GM18499 (cell line): ENCODE results near the gene CSK.

Experiments
- ATAC-seq: cut with Tn5 transposase; IDR thresholded peaks from one replicate; pipeline ENCODE4 v1.9.1; 2021; ENCODE audit warnings: moderate number of reproducible peaks; ENCODE audit not compliant: insufficient read depth, unreplicated experiment

Gene CSK

DNA sequence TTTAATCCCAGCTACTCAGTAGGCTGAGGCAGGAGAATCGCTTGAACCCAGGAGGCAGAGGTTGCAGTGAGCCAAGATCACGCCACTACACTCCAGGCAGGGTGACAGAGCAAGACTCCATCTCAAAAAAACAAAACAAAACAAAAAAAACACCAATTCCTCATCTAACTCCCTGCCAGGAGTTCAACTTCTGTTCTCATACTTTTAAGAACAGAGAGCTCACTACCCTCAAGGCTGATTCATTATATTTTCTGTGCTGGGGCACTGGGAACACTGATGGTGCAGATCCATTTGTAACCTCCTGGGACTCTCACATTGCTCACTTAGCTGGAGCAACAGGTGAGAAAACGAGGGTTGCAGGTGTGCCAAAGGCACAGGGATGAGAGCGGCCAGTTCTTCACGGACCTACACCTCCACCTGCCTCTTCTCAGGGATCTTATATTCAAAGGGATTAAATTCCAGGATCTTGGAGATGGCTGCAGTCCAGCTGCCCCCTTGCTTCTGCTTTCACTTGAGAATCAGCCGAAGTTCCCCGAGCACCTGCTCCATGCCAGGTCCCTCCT is 12.3 kb upstream of the CSK start:
- ATAC-seq = no peak

DNA sequence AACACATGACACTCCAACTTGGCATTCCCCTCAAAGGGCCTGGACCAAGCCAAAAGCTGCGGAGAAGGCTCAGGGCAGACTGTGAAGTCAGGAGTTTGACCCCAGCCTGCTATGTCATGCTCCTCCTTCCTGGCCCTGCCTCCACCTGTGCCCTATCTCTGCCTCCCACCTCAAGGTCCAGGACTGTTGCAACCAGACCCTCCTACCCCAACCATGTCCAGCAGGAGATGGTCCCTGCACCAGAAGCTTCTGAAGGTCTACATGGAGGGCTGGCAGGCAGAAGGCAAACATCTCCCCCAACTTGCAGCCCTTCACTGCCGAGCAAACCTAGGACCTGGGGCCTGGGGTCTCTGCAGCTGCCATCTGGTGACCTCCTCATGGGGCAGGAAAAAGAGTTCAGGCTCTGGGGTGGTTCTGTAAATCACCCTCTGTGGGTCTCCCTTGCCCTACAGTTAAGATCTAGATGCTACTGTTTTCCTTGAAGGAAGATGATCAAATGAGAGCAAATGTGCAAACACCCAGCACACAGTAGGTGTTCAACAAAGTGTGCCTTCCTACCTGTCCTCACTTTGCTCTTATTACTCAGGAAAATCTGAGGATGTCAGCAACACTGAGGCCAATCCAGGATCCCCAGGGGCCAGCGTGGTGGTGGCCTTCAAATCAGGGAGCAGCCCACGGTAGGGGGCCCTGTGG is 11.5 kb upstream of the CSK start:
- no peak for ATAC-seq

DNA sequence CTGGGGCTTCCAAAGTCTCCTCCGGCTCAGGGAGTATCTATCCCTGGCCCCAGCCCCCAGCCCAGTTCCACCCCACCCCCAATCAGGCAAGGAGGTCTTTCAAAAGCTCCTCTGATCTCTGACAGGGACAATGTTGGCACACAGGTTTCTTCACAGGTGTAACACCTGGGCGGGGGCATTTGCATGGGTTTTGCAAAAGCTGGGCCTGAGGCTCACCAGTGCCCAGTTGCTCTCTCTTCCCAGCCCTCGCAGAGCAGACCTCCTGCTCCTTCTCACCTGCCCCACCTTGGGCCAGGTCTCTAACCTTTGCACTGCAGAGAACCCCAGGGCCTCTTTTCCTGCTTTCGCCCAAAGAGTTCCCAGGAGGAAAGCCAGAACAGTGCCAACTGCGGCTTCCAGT is 8.6 kb upstream of the CSK start:
- ATAC-seq = no peak

DNA sequence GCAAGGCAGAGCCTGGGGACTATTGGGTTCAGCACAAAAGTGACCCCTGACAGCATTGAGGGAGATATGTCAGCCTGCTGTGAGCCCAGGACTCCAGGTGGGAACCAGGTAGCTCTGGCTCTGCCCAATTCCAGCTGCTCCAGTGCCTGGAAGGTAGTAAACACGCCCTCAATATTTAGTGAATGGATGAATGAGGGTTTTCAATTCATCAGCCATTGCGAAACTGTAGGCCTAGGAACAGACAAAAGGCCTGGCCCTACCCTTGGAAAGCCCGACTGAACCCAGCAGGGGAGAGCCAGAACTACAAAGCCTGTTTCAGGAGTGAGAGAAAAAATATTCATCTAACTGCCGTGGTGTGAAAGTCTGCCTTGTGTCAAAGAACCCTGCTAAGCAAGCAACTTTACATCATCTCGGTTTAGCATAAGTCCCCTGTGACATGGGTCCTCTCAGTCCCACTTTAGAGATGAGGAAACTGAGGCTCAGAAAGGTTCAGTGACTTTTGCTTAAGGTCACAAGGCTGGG is 8.1 kb upstream of the CSK start:
- no peak for ATAC-seq

DNA sequence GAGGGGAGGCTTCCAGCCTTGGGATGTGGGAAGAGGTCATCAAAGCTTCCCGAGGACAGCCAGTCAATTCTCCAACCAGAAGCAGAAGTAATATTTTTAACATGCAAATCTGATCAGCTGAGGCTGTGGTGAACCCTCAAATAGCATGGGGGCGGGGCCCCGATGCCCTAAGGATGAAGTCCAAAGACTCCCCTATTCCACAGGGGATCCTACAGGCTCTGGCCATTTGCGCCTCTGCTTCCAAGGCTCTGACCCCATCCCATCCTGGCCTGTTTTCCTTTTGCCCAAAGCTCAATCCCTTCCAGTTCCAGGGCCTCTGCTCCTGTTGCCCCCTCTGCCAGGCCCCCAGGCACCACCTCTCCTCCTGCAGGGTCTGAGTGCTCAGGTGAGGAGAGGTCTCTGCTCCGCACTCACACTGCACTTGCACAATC is 6.7 kb upstream of the CSK start:
- no peak for ATAC-seq

DNA sequence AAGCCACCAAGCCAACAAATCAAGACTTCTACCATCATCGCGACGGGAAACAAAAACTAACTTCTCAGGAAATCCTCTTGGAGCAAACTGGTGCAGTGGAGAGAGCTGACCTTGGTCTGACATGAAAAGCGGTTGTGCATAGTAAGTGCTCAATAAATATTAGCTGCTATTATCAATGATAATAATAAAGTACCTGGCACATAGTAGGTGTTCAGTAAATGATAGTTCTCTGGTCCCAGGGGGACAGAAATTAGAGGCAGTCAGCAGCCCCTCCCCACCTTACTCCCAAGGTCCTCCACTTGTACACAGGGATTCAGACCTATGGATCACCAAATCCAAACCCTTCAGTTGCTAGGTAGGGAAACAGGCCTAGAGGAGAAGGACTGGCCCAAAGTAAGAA is 6.0 kb upstream of the CSK start:
- ATAC-seq = no peak

DNA sequence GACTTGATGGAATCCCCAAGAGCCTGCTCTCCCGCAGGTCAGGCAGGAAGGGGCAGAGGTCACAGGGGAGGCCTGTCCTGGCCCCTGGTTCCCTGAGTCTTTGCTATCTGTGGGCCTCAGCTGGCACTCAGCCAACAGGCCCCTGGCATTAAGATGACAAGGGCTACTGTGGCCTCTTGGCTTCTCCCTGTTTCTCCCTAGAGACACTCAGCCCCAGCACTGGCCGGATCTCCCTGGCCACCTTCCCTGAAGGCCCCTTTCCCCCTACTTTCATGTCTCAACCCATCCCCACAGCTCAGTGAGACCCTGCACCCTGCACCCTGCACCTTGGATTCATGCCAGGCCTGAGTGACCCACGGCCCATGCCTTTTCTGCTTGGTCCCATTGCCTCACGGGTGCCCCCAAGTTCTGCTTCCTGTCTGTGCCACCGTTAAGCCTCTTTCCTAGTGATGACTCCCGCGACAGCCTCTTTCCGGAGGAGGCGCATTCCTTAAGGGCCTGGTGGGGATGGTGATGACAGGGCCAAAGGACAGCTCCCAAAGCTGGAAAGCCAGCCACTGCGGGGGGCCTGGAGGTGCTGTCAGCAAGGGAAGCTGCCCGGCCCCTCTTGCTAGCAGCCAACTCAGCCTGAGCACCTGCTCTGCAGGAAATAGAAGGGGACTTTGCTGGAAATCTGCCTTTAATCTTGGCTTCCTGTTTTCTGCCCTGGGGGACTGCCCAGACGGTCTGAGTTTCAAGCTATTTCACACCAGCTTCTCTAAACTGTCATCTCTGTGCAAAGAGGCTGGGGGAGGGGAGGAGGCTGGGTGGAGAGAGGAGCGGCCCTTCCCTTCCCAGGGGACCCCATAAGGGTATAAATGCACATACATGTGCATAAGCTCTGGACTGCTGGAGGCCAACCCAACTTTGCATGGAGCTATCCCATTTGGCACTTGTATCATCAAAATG is 4.8 kb upstream of the CSK start:
- no peak for ATAC-seq

DNA sequence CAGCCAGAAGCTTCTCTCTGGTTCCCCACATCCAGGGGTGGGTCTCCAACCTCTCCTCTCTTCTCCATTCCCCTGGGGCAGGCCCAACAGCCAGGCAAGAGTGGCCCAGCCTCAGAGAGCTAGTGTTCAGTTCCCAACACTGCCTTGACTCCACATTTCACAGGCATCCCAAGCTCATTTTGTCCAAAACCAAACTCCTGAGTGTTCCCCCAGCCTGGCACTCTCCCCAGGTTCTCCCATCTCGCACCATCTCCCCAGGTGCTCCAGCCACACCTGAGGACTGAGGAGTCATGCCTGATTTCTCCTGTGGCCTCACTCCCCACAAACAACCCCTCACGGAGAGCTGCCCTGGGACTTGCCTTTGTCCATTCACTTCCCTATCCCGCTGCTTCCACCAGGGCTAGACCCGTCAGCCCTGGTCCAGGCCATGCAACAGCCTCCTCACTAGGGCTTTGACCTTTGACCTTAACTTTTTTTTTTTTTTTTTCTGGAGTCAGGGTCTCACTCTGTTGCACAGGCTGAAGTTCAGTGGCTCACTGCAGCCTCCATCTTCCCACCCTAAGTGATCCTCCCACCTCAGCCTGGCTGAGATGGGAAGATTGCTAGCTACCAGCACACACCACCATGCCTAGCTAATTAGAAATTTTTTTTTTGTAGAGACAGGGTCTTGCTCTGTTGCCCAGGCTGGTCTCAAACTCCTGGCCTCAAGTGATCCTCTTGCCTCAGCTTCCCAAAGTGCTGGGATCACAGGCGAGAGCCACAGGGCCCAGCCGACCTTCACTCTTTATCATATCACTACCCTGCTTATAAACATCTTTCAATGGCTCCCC is 3.9 kb upstream of the CSK start:
- ATAC-seq = no peak

DNA sequence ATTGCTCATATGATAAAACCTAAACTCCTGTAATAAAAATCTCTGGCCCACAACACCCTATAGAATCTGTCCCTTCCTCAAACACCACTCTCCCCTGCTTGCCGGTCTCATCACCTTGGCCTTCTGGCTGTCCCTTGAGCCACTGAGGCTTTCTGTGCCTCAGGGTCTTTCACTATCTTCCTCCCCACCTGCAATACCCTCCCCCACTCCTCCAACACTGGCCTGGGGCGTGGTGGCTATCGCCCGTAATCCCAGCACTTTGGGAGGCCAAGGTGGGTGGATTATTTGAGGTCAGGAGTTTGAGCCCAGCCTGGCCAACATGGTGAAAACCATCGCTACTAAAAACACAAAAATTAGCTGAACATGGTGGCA is 3.3 kb upstream of the CSK start:
- no peak for ATAC-seq

DNA sequence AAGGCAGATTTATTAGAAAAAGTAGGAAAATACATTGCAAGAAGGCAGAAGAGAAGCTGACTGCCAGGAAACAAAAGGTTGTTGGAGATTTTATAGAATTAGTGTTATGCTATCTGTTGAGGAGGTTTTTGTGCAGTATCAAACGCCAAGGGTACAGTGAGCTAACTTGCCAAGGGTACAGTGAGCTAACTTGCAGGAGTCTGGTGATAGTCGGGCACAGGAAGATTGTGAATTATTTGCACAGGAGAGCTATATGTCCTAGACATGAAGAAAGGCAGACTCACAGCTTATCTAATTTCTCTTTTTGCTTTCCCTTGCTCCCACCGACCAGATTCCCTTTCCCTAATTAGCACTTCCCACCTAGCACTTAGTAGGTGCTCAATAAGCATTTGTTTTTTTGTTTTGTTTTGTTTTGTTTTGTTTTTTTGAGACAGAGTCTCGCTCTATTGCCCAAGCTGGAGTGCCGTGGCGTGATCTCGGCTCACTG is 2.7 kb upstream of the CSK start:
- ATAC-seq = no peak

DNA sequence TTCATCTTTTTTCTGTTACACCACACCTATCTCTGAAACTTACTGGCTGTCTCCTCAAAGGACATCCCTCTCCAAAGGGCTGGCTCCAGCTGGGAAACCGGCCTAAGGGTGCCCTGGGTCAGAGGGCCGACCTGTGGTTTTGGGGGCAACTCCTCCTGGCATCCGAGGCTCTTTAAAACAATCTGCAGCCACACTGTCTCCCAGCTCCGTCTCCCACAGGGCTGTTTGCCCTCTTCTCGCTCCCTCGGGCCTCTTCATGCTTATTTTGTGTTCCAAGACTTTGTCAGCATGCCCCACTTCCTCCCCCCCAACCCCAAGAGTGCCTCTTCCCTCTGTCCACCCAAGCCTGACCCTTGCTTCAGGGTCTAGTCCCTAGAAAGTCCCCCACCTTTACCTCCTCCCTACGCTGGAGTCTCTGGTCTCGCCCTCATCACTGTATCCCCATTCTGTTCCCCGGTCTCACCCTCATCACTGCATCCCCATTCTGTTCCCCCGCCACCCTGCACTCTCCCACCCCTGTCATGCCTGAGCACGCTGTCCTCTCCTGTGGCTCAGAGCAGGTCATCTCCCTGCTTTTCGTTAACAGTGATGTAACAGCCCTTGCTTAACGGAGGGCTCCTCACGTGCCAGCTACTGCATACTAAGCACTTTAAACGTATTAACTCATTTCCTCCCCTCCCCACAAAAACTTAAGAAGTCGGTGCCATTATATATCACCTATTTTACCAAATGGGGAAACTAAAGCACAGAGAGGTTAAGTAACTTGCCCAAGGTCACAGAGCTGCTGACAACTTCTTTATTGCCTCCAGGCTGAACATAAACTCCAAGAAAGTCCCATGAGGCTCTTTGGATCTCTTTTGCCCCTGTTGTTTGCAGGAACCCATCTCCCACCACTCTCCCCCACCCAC is 1.1 kb upstream of the CSK start:
- ATAC-seq = no peak

DNA sequence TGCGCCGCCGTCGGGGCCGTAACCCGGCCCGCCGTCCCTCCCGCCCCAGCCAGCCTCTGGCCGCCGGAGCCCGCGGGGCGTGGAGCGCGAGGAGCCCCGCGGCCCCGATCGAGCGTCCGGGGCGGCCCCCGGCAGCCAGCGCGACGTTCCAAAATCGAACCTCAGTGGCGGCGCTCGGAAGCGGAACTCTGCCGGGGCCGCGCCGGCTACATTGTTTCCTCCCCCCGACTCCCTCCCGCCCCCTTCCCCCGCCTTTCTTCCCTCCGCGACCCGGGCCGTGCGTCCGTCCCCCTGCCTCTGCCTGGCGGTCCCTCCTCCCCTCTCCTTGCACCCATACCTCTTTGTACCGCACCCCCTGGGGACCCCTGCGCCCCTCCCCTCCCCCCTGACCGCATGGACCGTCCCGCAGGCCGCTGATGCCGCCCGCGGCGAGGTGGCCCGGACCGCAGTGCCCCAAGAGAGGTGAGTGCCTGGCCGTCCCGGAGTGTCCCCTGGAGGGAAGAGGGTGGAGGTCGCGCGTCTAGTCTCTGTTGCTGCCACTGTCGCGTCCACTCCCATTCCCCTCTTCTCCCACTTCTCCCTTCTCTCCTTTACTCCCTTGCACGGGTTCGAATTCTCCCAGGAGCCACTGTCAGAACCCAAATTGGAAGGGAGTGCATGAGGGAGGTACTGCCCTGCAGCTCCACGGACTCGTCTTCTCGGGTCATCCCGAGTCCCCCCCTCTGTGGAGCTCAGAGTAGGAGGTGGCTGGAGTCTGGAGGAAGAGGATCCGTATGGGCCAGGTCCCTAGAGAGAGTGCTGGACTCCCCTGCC is 585 bp downstream of the CSK start:
- ATAC-seq = no peak

DNA sequence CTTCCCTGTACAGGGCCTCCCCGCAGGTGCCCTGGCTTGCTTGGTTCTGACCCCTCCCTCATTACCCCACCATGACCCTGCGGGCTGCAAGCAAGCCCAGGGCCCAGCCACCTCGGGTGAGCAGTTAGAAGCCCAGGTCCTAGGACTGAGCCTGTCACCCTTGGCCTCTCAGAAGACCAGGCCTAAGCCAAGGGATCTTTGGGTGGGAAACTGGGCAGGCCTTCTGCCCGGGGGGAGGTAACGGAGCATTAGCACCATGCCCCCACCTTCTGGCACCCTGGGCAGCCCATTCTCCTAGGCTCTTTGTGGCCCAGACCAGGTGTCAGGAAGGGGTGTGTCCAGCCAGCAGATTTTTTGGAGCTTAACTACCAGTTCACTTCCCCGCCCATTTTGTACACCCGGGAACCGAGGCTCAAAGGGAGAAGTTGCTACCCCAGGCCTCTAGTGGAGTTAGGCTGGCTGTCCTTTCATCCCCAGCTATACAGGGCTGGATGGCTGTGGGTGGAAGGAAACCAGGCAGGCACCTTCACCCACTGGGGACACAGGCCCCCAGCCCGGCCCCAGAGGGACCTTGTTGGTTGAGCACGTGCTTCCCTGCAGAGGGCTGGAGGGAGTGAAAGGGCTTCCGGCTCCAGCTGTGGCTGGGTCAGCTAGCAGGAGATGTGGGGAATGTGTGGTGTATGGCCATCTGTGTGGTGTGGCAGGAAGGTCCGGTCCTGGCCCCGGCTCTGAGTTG is 1.4 kb downstream of the CSK start:
- no peak for ATAC-seq

DNA sequence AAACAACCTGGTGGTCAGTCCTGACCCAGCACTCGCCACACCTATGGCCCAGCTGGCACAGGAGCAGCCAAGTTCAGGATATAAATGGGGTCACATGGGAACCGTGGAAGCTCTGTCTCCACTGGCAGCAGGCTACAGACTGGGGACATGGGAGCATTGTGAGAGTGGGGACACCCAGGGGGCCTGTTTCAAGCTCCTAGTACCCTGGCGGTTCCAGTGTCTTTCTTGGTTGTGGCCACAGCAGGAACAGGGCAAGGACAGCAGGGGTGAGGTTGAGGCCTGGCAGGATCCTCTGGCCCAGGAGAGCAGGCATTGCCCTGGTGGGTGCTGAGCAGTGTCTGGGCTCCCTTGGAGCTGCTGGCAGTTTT is 1.9 kb downstream of the CSK start:
- no peak for ATAC-seq

DNA sequence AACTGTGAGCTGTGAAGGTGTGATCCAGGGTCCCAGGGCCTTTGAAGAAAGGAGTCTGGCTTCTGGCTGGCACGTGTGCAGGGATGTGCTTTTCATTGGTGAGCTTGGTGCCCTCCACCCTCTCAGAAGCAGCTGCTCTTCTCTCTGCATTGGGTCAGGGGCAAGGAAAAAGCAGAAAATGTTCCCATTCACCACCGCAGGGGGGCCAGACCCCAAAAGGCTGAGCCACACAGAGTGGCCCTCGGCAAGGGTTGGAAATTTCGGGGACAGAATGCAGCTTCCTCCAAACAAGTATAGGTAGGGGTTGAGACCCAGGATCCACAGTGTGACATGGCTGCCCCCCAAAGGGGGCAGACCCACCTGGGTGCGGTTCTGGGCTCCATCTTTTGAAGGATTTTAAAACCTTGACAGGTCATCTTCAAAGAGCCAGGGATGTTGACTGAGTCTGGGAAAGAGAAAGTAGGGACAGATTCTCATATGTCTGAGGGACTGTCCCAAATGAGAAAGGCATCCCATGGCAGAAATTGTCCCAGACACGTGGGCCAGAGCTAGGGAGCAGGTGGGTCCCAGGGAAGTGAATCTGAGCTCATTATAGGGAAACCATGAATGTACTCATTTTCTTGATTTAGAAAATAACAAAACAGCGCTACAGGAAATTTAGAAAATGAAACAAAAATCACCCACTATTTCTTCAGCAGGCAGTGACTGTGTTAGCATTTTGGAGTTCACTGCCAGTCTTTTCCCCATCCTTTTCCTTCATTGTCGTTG is 2.7 kb downstream of the CSK start:
- no peak for ATAC-seq

DNA sequence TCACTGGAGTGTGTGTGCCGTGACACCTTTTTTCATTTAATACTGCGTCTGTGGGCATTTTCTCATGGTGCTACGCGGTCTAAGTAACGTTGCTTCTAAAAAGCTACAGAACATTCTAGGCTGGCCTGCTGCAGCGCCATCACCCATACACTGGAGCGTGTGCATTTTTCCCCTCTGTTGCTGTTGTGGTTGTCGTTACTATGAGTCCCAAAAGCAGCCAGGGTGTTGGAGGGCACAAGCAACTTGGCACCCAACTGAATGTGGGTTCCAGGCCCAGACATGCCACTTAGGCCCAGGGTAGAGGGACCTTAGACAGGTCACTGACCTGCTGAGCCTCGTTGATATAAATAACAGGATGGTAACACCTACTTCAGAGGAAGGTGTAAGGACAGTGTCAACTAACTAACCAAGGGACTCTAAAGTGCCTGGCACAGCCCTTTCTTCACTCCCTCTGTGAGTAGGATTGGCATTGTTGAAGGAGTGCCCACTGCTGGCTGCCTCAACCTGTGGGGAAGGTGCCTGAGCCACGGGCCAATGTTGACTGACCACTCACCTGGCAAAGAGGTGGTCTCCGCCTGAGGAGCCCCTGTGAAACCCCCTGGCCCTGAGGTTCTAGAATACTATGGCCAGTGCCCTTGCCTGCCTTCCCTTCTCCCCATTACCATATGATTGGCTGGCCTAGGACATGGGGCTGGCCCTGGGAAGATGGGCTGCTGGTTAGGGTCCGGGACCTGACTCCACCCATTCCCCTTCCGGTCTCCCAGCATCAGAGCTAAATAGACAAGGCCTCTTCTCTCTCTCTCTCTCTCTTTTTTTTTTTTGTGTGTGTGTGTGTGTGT is 3.5 kb downstream of the CSK start:
- no peak for ATAC-seq
